ENCODE data around the gene ST6GALNAC3. TPM values are rescaled to one million over a fixed set of nuclear protein-coding genes. Genes with fewer than 3 reads are reported as not detected.

ST6GALNAC3 gene
- total RNA-seq, 1 experiment from 2014 or later: 4.8 TPM

DNA sequence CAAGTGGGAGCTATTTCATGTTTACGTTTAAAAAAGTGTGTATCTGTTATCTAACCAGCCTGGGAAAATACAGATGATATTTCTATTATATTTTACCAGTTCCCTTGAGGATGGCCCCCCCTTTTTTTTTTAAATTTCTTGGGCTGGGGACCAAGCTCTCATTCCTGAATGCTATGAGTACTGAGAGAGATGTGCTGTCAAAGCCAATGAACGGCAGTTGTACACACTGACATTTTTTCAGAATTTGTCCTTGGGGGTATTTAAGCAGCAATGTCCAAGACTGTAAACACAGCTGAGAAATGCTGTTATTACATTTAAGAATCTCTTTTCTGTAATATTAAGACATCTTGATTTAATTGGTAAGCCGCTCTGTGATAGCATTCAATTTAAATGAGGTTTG is 177.9 kb downstream of the ST6GALNAC3 start:
- Histone ChIP-seq H3K9ac (ENCODE audit: low read length) (no peak overlapping the region), H3K4me3 (ENCODE audit: low read length) (no peak overlapping the region), H3K79me2 (ENCODE audit: low read length) (no peaks in the 10 kb centered on the region), H3K4me1 (ENCODE audit: low read length) (peaks cover 80% of the 10 kb centered on the region), H4K20me1 (ENCODE audit: insufficient read depth, low read depth, low read length) (no peaks in the 10 kb centered on the region), H3K27me3 (ENCODE audit: low read length) (no peaks in the 10 kb centered on the region), H3K27ac (ENCODE audit: low read length) (no peak overlapping the region), H3K36me3 (ENCODE audit: insufficient read depth, low read length) (no peaks in the 10 kb centered on the region), H3K4me2 (ENCODE audit: low read depth, low read length, poor library complexity, severe bottlenecking) (no peak overlapping the region), H3K9me3 (ENCODE audit: low read length) (no peaks in the 10 kb centered on the region), H2AFZ (ENCODE audit: low read length) (no peak overlapping the region), H3K9me2 (replicated peaks; ENCODE audit: insufficient read depth, low read length) (no peaks in the 10 kb centered on the region)
- no peak for DNase-seq

DNA sequence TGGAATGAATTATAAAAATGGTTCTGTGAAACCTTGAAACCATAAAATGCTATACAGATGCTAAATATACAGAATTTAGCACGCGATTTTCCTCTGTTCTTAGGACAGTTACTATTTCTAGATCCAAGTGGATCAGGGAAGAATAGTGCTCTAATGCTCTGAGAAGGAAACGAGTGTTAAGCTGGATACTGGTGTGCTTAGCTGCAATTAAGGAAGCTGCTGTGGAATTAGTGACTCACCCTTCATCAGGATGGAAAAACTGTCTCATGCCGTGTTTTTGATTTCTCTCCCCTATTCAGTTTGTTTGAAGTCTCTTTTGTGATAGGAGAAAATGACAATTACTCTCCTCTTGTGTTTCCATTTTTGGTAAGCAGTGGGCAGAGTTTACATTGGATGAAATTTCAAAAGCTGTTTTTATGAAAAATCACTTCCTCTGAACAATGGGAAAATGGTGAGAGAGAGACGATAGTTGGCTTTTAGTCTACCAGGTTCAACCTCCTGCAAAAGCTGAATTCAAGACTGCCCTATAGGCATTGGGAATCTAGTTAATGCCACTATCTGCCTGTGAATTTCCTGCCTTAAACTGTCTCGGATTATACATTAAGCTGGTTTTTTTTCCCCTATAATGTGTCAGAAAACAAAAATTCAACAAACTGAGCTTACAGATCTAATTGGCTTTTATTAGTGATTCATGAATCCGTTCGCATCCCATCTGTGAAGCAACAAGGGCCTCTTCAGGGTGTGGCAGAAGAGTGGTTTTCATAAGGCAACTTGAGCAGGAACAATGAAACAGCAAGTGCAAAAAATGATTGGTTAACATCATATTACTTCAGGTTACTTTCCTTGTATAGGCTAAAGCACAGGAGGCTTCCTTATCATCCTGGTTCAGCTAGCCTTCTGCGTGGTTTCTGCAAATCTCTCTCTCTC is 179.8 kb downstream of the ST6GALNAC3 start:
- Histone ChIP-seq H3K27ac (ENCODE audit: low read length) (no peak overlapping the region), H2AFZ (ENCODE audit: low read length) (peak overlapping the region; percentile 1; the same call in 1 of the 2 replicates), H4K20me1 (ENCODE audit: insufficient read depth, low read depth, low read length) (no peaks in the 10 kb centered on the region), H3K27me3 (ENCODE audit: low read length) (no peaks in the 10 kb centered on the region), H3K9me2 (replicated peaks; ENCODE audit: insufficient read depth, low read length) (no peaks in the 10 kb centered on the region), H3K79me2 (ENCODE audit: low read length) (no peaks in the 10 kb centered on the region), H3K9ac (ENCODE audit: low read length) (no peak overlapping the region), H3K9me3 (ENCODE audit: low read length) (no peaks in the 10 kb centered on the region), H3K4me1 (ENCODE audit: low read length) (peaks cover 81% of the 10 kb centered on the region), H3K36me3 (ENCODE audit: insufficient read depth, low read length) (no peaks in the 10 kb centered on the region), H3K4me3 (ENCODE audit: low read length) (no peak overlapping the region), H3K4me2 (ENCODE audit: low read depth, low read length, poor library complexity, severe bottlenecking) (peak overlapping the region; percentile 8)
- no peak for DNase-seq

DNA sequence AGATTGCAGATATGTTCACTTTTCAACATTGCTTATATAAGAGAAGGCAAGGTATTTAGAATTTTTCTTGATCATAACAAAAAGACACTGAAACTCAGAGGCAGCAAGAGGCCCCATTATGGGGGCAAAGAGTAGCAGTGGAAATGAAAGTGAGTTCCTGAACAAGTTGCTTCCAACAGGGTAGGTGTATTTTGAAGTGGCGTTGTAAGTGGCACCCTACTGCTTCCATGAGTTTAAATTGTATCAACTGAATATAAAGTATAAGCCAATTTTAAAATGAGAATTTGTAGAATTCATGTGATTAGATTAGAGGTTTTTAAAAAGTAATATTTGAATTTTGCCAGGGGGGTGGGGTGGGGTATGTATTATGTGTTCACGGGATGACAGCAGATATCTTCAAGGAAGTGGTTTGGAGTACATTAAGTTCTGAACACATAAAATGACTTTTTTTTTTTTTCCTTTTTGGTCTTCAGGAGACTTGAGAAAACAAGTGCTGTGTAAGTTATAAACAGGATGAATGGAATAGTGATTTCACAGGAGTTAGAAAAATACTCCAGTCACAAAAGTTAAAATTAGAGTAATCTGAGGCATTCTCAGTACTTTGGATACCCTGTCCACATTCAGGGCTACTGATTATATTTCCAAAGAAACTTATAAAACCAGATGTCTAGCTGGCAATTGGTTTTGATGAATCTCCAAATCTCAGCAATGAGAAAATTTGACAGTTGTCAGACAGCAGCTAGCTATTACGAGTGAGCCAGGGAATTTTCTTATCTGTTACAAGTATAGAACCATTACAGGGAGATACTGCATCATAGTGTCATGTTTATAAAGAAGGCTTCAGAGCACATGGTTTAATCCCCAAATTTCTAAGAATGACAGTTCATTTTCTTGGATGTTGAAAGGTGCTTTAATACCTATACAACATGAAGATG is 182.0 kb downstream of the ST6GALNAC3 start:
- Histone ChIP-seq H3K9me2 (replicated peaks; ENCODE audit: insufficient read depth, low read length) (no peaks in the 10 kb centered on the region), H3K36me3 (ENCODE audit: insufficient read depth, low read length) (no peaks in the 10 kb centered on the region), H3K9me3 (ENCODE audit: low read length) (no peaks in the 10 kb centered on the region), H3K4me2 (ENCODE audit: low read depth, low read length, poor library complexity, severe bottlenecking) (no peak overlapping the region), H4K20me1 (ENCODE audit: insufficient read depth, low read depth, low read length) (no peaks in the 10 kb centered on the region), H3K4me3 (ENCODE audit: low read length) (no peak overlapping the region), H3K27me3 (ENCODE audit: low read length) (no peaks in the 10 kb centered on the region), H3K4me1 (ENCODE audit: low read length) (peaks cover 75% of the 10 kb centered on the region), H3K9ac (ENCODE audit: low read length) (no peak overlapping the region), H3K79me2 (ENCODE audit: low read length) (no peaks in the 10 kb centered on the region), H3K27ac (ENCODE audit: low read length) (no peak overlapping the region), H2AFZ (ENCODE audit: low read length) (no peak overlapping the region)
- DNase-seq: no peak

DNA sequence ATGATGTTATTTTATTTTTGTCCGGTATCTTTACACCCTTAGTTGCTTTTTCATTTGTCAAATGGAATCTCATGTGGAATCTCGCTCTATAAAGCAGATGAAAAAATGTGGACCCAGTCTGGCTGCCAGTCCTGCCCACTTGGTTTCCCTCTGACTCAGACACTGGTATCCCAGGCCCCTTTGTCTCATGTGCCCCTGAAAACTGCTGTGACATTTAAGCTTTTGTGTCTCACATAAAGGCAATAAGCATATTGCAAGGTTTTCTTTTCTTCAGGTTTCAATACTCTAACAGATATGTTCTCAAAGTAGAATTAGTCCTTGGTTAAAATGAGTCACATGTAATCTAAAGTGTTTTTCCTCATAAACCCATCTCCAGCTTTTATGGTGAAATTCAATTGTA is 183.3 kb downstream of the ST6GALNAC3 start:
- Histone ChIP-seq H3K27me3 (ENCODE audit: low read length) (no peaks in the 10 kb centered on the region), H3K36me3 (ENCODE audit: insufficient read depth, low read length) (no peaks in the 10 kb centered on the region), H2AFZ (ENCODE audit: low read length) (peak overlapping the region; percentile 13; the same call in 1 of the 2 replicates), H3K9ac (ENCODE audit: low read length) (no peak overlapping the region), H3K9me3 (ENCODE audit: low read length) (no peaks in the 10 kb centered on the region), H3K4me1 (ENCODE audit: low read length) (peaks cover 82% of the 10 kb centered on the region), H3K9me2 (replicated peaks; ENCODE audit: insufficient read depth, low read length) (no peaks in the 10 kb centered on the region), H4K20me1 (ENCODE audit: insufficient read depth, low read depth, low read length) (no peaks in the 10 kb centered on the region), H3K4me3 (ENCODE audit: low read length) (no peak overlapping the region), H3K4me2 (ENCODE audit: low read depth, low read length, poor library complexity, severe bottlenecking) (no peak overlapping the region), H3K27ac (ENCODE audit: low read length) (no peak overlapping the region), H3K79me2 (ENCODE audit: low read length) (no peaks in the 10 kb centered on the region)
- no peak for DNase-seq

- no peaks in the 10 kb centered on the region for H3K9me2 ChIP-seq (replicated peaks; ENCODE audit: insufficient read depth, low read length)
- no peaks in the 10 kb centered on the region for H3K9me3 ChIP-seq (ENCODE audit: low read length)
- H3K79me2 ChIP-seq (ENCODE audit: low read length): no peaks in the 10 kb centered on the region
- H3K36me3 ChIP-seq (ENCODE audit: insufficient read depth, low read length): no peaks in the 10 kb centered on the region
- no peak overlapping the region for H3K27ac ChIP-seq (ENCODE audit: low read length)
- no peaks in the 10 kb centered on the region for H3K27me3 ChIP-seq (ENCODE audit: low read length)
- H3K4me2 ChIP-seq (ENCODE audit: low read depth, low read length, poor library complexity, severe bottlenecking): no peak overlapping the region
- no peak overlapping the region for H3K4me3 ChIP-seq (ENCODE audit: low read length)
- peaks cover 89% of the 10 kb centered on the region for H3K4me1 ChIP-seq (ENCODE audit: low read length)
- no peaks in the 10 kb centered on the region for H4K20me1 ChIP-seq (ENCODE audit: insufficient read depth, low read depth, low read length)
- no peak overlapping the region for H2AFZ ChIP-seq (ENCODE audit: low read length)
- DNase-seq: no peak
- H3K9ac ChIP-seq (ENCODE audit: low read length): no peak overlapping the region
These were observed 184.7 kb downstream of the ST6GALNAC3 start for GRCh38 chr1:76259270-76259669.

GRCh38 chr1:76260279-76260678 is 185.7 kb downstream of the ST6GALNAC3 start:
- DNase-seq: no peak
- Histone ChIP-seq H3K9me3 (ENCODE audit: low read length) (no peaks in the 10 kb centered on the region), H3K27ac (ENCODE audit: low read length) (no peak overlapping the region), H3K9ac (ENCODE audit: low read length) (no peak overlapping the region), H4K20me1 (ENCODE audit: insufficient read depth, low read depth, low read length) (no peaks in the 10 kb centered on the region), H3K36me3 (ENCODE audit: insufficient read depth, low read length) (no peaks in the 10 kb centered on the region), H3K4me2 (ENCODE audit: low read depth, low read length, poor library complexity, severe bottlenecking) (no peak overlapping the region), H3K4me3 (ENCODE audit: low read length) (no peak overlapping the region), H3K79me2 (ENCODE audit: low read length) (no peaks in the 10 kb centered on the region), H2AFZ (ENCODE audit: low read length) (0 out of 2 replicates have a peak overlapping the region, but pooled peaks have one; percentile 37), H3K27me3 (ENCODE audit: low read length) (no peaks in the 10 kb centered on the region), H3K4me1 (ENCODE audit: low read length) (peaks cover 81% of the 10 kb centered on the region), H3K9me2 (replicated peaks; ENCODE audit: insufficient read depth, low read length) (no peaks in the 10 kb centered on the region)

- H3K4me1 ChIP-seq (ENCODE audit: low read length): peaks cover 82% of the 10 kb centered on the region
- no peaks in the 10 kb centered on the region for H3K79me2 ChIP-seq (ENCODE audit: low read length)
- DNase-seq: no peak
- no peaks in the 10 kb centered on the region for H3K36me3 ChIP-seq (ENCODE audit: insufficient read depth, low read length)
- no peak overlapping the region for H3K27ac ChIP-seq (ENCODE audit: low read length)
- H3K9ac ChIP-seq (ENCODE audit: low read length): no peak overlapping the region
- no peaks in the 10 kb centered on the region for H3K27me3 ChIP-seq (ENCODE audit: low read length)
- H3K9me3 ChIP-seq (ENCODE audit: low read length): no peaks in the 10 kb centered on the region
- H4K20me1 ChIP-seq (ENCODE audit: insufficient read depth, low read depth, low read length): no peaks in the 10 kb centered on the region
- no peak overlapping the region for H3K4me2 ChIP-seq (ENCODE audit: low read depth, low read length, poor library complexity, severe bottlenecking)
- no peaks in the 10 kb centered on the region for H3K9me2 ChIP-seq (replicated peaks; ENCODE audit: insufficient read depth, low read length)
- no peak overlapping the region for H3K4me3 ChIP-seq (ENCODE audit: low read length)
- peak overlapping the region; percentile 44; the same call in 1 of the 2 replicates for H2AFZ ChIP-seq (ENCODE audit: low read length)
These were observed 188.1 kb downstream of the ST6GALNAC3 start for GRCh38 chr1:76262601-76263000.

GRCh38 chr1:76264642-76265041 is 190.1 kb downstream of the ST6GALNAC3 start:
- no peak overlapping the region for H3K4me3 ChIP-seq (ENCODE audit: low read length)
- no peak overlapping the region for H3K27ac ChIP-seq (ENCODE audit: low read length)
- H3K9me3 ChIP-seq (ENCODE audit: low read length): no peaks in the 10 kb centered on the region
- no peaks in the 10 kb centered on the region for H3K36me3 ChIP-seq (ENCODE audit: insufficient read depth, low read length)
- peaks cover 84% of the 10 kb centered on the region for H3K4me1 ChIP-seq (ENCODE audit: low read length)
- H3K9me2 ChIP-seq (replicated peaks; ENCODE audit: insufficient read depth, low read length): no peaks in the 10 kb centered on the region
- H3K79me2 ChIP-seq (ENCODE audit: low read length): no peaks in the 10 kb centered on the region
- no peak overlapping the region for H3K9ac ChIP-seq (ENCODE audit: low read length)
- H3K4me2 ChIP-seq (ENCODE audit: low read depth, low read length, poor library complexity, severe bottlenecking): no peak overlapping the region
- no peaks in the 10 kb centered on the region for H4K20me1 ChIP-seq (ENCODE audit: insufficient read depth, low read depth, low read length)
- no peak overlapping the region for H2AFZ ChIP-seq (ENCODE audit: low read length)
- no peak for DNase-seq
- H3K27me3 ChIP-seq (ENCODE audit: low read length): no peaks in the 10 kb centered on the region
